KMS-11 (cell line): ENCODE results near the gene ORAI2.
A peak's percentile ranks its signal among the peaks of the same experiment; 100 is the strongest.

Experiments
- H2AFZ ChIP-seq: fragments of 200-600 bp; sonication (generic); 2 replicates; pipeline ENCODE4 v1.6.1; 2016; ENCODE audit warnings: antibody characterized with exemption, mixed run types, low read depth
- H3K27ac ChIP-seq: fragments of 200-600 bp; sonication (generic); 2 replicates; pipeline ENCODE4 v1.6.1; 2016; ENCODE audit warnings: mild to moderate bottlenecking, mixed run types
- H3K27me3 ChIP-seq: fragments of 200-600 bp; sonication (generic); 2 replicates; pipeline ENCODE4 v1.6.1; 2017; ENCODE audit warnings: mild to moderate bottlenecking, low read depth, mixed run types, moderate library complexity; ENCODE audit not compliant: insufficient read depth
- H3K36me3 ChIP-seq: fragments of 200-600 bp; sonication (generic); 2 replicates; pipeline ENCODE4 v1.6.1; 2017; ENCODE audit warnings: mild to moderate bottlenecking, mixed run types; ENCODE audit not compliant: insufficient read depth
- H3K4me1 ChIP-seq: fragments of 200-600 bp; sonication (generic); 2 replicates; pipeline ENCODE4 v1.6.1; 2016; ENCODE audit warnings: mild to moderate bottlenecking, low read depth, mixed run types; ENCODE audit not compliant: poor library complexity, severe bottlenecking
- H3K4me2 ChIP-seq: fragments of 200-600 bp; sonication (generic); 2 replicates; pipeline ENCODE4 v1.7.0; 2016; ENCODE audit warnings: mild to moderate bottlenecking, mixed run types
- H3K4me3 ChIP-seq: fragments of 200-600 bp; sonication (generic); IDR thresholded peaks from 2 replicates; pipeline ENCODE4 v1.6.1; 2017; ENCODE audit warnings: low read depth, low read length, mixed read lengths; ENCODE audit not compliant: insufficient read depth
- H3K79me2 ChIP-seq: fragments of 200-600 bp; sonication (generic); 2 replicates; pipeline ENCODE4 v1.6.1; 2016; ENCODE audit warnings: low read depth, mixed run types; ENCODE audit not compliant: insufficient read depth
- H3K9ac ChIP-seq: fragments of 200-600 bp; sonication (generic); 2 replicates; pipeline ENCODE4 v1.6.1; 2016; ENCODE audit warnings: mild to moderate bottlenecking, mixed run types
- H4K20me1 ChIP-seq: fragments of 200-600 bp; sonication (generic); 2 replicates; pipeline ENCODE4 v1.6.1; 2016; ENCODE audit warnings: mild to moderate bottlenecking, mixed run types; ENCODE audit not compliant: insufficient read depth
- TF ChIP-seq, protein P1 (sequence below): fragments of 200-600 bp; sonication (generic); conservative IDR thresholded peaks from 2 replicates; pipeline ENCODE4 v1.6.1; 2017; ENCODE audit warnings: low read depth, mild to moderate bottlenecking, antibody characterized with exemption, low read length, moderate library complexity, mixed read lengths

ORAI2 gene

GRCh38 chr7:102439963-102440795, 6.8 kb downstream of the ORAI2 start:
- Histone ChIP-seq H2AFZ (no peak overlapping the region), H3K79me2 (peaks cover 59% of the 10 kb centered on the region), H3K9ac (peak overlapping the region; percentile 17; the same call in 1 of the 2 replicates), H3K36me3 (peaks cover 8% of the 10 kb centered on the region; the same call in 1 of the 2 replicates), H3K4me1 (peaks cover 98% of the 10 kb centered on the region), H3K4me2 (peak overlapping the region; percentile 59), H3K4me3 (no peak overlapping the region), H3K27me3 (no peaks in the 10 kb centered on the region), H3K27ac (peak overlapping the region; percentile 97), H4K20me1 (no peaks in the 10 kb centered on the region)
- TF ChIP-seq, protein P1, sequence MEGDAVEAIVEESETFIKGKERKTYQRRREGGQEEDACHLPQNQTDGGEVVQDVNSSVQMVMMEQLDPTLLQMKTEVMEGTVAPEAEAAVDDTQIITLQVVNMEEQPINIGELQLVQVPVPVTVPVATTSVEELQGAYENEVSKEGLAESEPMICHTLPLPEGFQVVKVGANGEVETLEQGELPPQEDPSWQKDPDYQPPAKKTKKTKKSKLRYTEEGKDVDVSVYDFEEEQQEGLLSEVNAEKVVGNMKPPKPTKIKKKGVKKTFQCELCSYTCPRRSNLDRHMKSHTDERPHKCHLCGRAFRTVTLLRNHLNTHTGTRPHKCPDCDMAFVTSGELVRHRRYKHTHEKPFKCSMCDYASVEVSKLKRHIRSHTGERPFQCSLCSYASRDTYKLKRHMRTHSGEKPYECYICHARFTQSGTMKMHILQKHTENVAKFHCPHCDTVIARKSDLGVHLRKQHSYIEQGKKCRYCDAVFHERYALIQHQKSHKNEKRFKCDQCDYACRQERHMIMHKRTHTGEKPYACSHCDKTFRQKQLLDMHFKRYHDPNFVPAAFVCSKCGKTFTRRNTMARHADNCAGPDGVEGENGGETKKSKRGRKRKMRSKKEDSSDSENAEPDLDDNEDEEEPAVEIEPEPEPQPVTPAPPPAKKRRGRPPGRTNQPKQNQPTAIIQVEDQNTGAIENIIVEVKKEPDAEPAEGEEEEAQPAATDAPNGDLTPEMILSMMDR: no peak

GRCh38 chr7:102444961-102445673, 11.7 kb downstream of the ORAI2 start:
- Histone ChIP-seq H3K4me1 (peaks cover 73% of the 10 kb centered on the region), H3K4me2 (peak overlapping the region; percentile 8; the same call in 1 of the 2 replicates), H4K20me1 (no peaks in the 10 kb centered on the region), H3K27ac (peak overlapping the region; percentile 3; the same call in 1 of the 2 replicates), H3K36me3 (peaks cover 6% of the 10 kb centered on the region; the same call in 1 of the 2 replicates), H3K79me2 (peaks cover 22% of the 10 kb centered on the region), H3K27me3 (no peaks in the 10 kb centered on the region), H2AFZ (no peak overlapping the region), H3K4me3 (no peak overlapping the region), H3K9ac (no peak overlapping the region)
- TF ChIP-seq, protein P1: no peak

GRCh38 chr7:102445674-102446071, 12.3 kb downstream of the ORAI2 start:
- Histone ChIP-seq H2AFZ (no peak overlapping the region), H4K20me1 (no peaks in the 10 kb centered on the region), H3K79me2 (peaks cover 22% of the 10 kb centered on the region), H3K4me1 (peaks cover 73% of the 10 kb centered on the region), H3K4me3 (no peak overlapping the region), H3K9ac (no peak overlapping the region), H3K36me3 (peaks cover 6% of the 10 kb centered on the region; the same call in 1 of the 2 replicates), H3K4me2 (peak overlapping the region; percentile 3; the same call in 1 of the 2 replicates), H3K27me3 (no peaks in the 10 kb centered on the region), H3K27ac (peak overlapping the region; percentile 3; the same call in 1 of the 2 replicates)
- TF ChIP-seq, protein P1: no peak

- no peak overlapping the region for H2AFZ ChIP-seq
- peaks cover 6% of the 10 kb centered on the region; the same call in 1 of the 2 replicates for H3K36me3 ChIP-seq
- H3K27ac ChIP-seq: peak overlapping the region; percentile 3; the same call in 1 of the 2 replicates
- H3K9ac ChIP-seq: no peak overlapping the region
- H3K4me3 ChIP-seq: no peak overlapping the region
- H3K4me1 ChIP-seq: peaks cover 73% of the 10 kb centered on the region
- no peak overlapping the region for H3K4me2 ChIP-seq
- TF ChIP-seq, protein P1: no peak
- peaks cover 22% of the 10 kb centered on the region for H3K79me2 ChIP-seq
- no peaks in the 10 kb centered on the region for H3K27me3 ChIP-seq
- no peaks in the 10 kb centered on the region for H4K20me1 ChIP-seq
Measured at GRCh38 chr7:102446387-102447156, 13.2 kb downstream of the ORAI2 start.
